VCaP (cell line): Measurements from ENCODE around the gene EML4.
A peak's percentile ranks its signal among the peaks of the same experiment; 100 is the strongest.

Source experiments
- H3K27ac ChIP-seq: fragments of 450-650 bp; 2 replicates; pipeline ENCODE4 v1.5.1; 2017
- CTCF ChIP-seq: fragments of 450-650 bp; conservative IDR thresholded peaks from 2 replicates; pipeline ENCODE4 v1.5.1; 2017; ENCODE audit warnings: mild to moderate bottlenecking, moderate library complexity

The EML4 gene

GRCh38 chr2:42217307-42217706 lies 48.2 kb downstream of the EML4 start:
- no peak overlapping the region for H3K27ac ChIP-seq
- no peak for TF ChIP-seq CTCF

- H3K27ac ChIP-seq, result no peak overlapping the region
- no peak for TF ChIP-seq CTCF
These were observed 48.8 kb downstream of the EML4 start for GRCh38 chr2:42217914-42218313.

GRCh38 chr2:42218712-42219111 lies 49.6 kb downstream of the EML4 start:
- no peak for TF ChIP-seq CTCF

GRCh38 chr2:42219160-42219559 lies 50.0 kb downstream of the EML4 start:
- TF ChIP-seq CTCF, result no peak
- H3K27ac ChIP-seq, result no peak overlapping the region

More at GRCh38 chr2:42218712-42219111, 49.6 kb downstream of the EML4 start:
- H3K27ac ChIP-seq, result no peak overlapping the region

- H3K27ac ChIP-seq, result peak overlapping the region; percentile 84; the same call in 1 of the 2 replicates
- no peak for TF ChIP-seq CTCF
These were observed 51.4 kb downstream of the EML4 start for GRCh38 chr2:42220566-42220965.

GRCh38 chr2:42223067-42223854 lies 54.1 kb downstream of the EML4 start:
- H3K27ac ChIP-seq, result peak overlapping the region; percentile 84
- peak; percentile 32 for TF ChIP-seq CTCF

GRCh38 chr2:42223855-42224268 lies 54.7 kb downstream of the EML4 start:
- no peak for TF ChIP-seq CTCF
- peak overlapping the region; percentile 84 for H3K27ac ChIP-seq
